MM.1S (cell line): Measurements from ENCODE around the gene COG5.

ENCODE experiments used
- DNase-seq: peaks from one replicate; pipeline ENCODE4 v3.0.0-alpha.2; 2015
- H2AFZ ChIP-seq: fragments of 300-600 bp; sonication (generic); 2 replicates; pipeline ENCODE4 v1.6.0; 2016; ENCODE audit warnings: antibody characterized with exemption, low read length
- H3F3A ChIP-seq: fragments of 300-600 bp; sonication (generic); 2 replicates; pipeline ENCODE4 v1.6.1; 2016; ENCODE audit warnings: mild to moderate bottlenecking, antibody characterized with exemption, low read length, moderate library complexity, mixed read lengths; ENCODE audit not compliant: insufficient read depth
- H3K27ac ChIP-seq: fragments of 300-600 bp; sonication (generic); 2 replicates; pipeline ENCODE4 v1.5.1; 2016; ENCODE audit warnings: mild to moderate bottlenecking, low read length
- H3K27me3 ChIP-seq: fragments of 300-600 bp; sonication (generic); replicated peaks from 2 replicates; pipeline ENCODE4 v1.6.0; 2016; ENCODE audit warnings: low read length; ENCODE audit not compliant: insufficient read depth
- H3K36me3 ChIP-seq: fragments of 300-600 bp; sonication (generic); replicated peaks from 2 replicates; pipeline ENCODE4 v1.6.1; 2016; ENCODE audit warnings: mild to moderate bottlenecking, low read length, mixed read lengths; ENCODE audit not compliant: insufficient read depth
- H3K4me1 ChIP-seq: fragments of 300-600 bp; sonication (generic); 2 replicates; pipeline ENCODE4 v1.6.1; 2016; ENCODE audit warnings: low read length, mixed read lengths
- H3K4me2 ChIP-seq: fragments of 300-600 bp; sonication (generic); 2 replicates; pipeline ENCODE4 v1.6.0; 2016; ENCODE audit warnings: low read depth, low read length
- H3K4me3 ChIP-seq: fragments of 300-600 bp; sonication (generic); 2 replicates; pipeline ENCODE4 v1.5.1; 2016; ENCODE audit warnings: low read length, mixed read lengths
- H3K79me2 ChIP-seq: fragments of 300-600 bp; sonication (generic); 2 replicates; pipeline ENCODE4 v1.6.1; 2016; ENCODE audit warnings: mixed run types, low read length, mixed read lengths
- H3K9ac ChIP-seq: fragments of 300-600 bp; sonication (generic); 2 replicates; pipeline ENCODE4 v1.6.1; 2016; ENCODE audit warnings: low read length, mixed read lengths
- H3K9me2 ChIP-seq: fragments of 300-600 bp; sonication (generic); replicated peaks from 2 replicates; pipeline ENCODE4 v1.6.1; 2016; ENCODE audit warnings: mild to moderate bottlenecking, low read length, mixed read lengths; ENCODE audit not compliant: insufficient read depth
- H3K9me3 ChIP-seq: fragments of 300-600 bp; sonication (generic); replicated peaks from 2 replicates; pipeline ENCODE4 v1.6.1; 2016; ENCODE audit warnings: mild to moderate bottlenecking, low read length, mixed read lengths; ENCODE audit not compliant: insufficient read depth
- H4K20me1 ChIP-seq: fragments of 300-600 bp; sonication (generic); 2 replicates; pipeline ENCODE4 v1.6.1; 2016; ENCODE audit warnings: mild to moderate bottlenecking, low read length, moderate library complexity, mixed read lengths; ENCODE audit not compliant: insufficient read depth
- CTCF ChIP-seq: fragments of 300-600 bp; sonication (generic); IDR thresholded peaks from 2 replicates; pipeline ENCODE4 v1.5.1; 2016; ENCODE audit warnings: antibody characterized with exemption, low read length, mixed read lengths
- EZH2 ChIP-seq: fragments of 300-600 bp; sonication (generic); optimal IDR thresholded peaks from 2 replicates; pipeline ENCODE3; 2017; ENCODE audit warnings: low read depth, mild to moderate bottlenecking, antibody characterized with exemption, low read length, mixed read lengths
- EZH2phosphoT487 ChIP-seq: fragments of 300-600 bp; sonication (generic); IDR thresholded peaks from 2 replicates; pipeline ENCODE4 v1.6.1; 2018; ENCODE audit warnings: antibody characterized with exemption, low read length

Gene COG5

DNA sequence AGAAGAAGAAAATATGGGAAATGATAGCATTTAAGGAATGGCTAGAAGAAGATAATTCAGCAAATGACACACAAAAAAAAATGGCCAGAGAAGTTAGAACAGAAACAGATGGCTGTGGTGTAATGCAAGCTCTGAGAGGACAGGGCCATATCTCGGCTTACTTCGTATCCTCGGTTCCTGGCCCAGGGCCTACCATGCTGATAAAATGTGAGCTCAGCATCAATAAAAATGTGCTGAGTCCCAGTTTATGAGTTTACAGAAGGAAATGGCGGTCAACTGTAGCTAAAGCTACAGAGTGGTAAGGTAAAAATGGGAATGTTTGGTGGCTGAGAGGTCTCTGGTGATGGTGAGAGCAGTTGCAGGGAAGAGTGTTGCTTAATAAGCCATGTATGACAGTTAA is 354.2 kb downstream of the COG5 start:
- H3K4me2 ChIP-seq, result no peak overlapping the region
- H3K4me3 ChIP-seq, result no peak overlapping the region
- H3K27ac ChIP-seq, result no peak overlapping the region
- no peaks in the 10 kb centered on the region for H3K36me3 ChIP-seq
- DNase-seq, result no peak
- H3K27me3 ChIP-seq, result no peaks in the 10 kb centered on the region
- H3K79me2 ChIP-seq, result no peaks in the 10 kb centered on the region
- no peaks in the 10 kb centered on the region for H3F3A ChIP-seq
- no peak for TF ChIP-seq EZH2phosphoT487
- TF ChIP-seq CTCF, result no peak
- no peak for TF ChIP-seq EZH2
- peaks cover 13% of the 10 kb centered on the region for H3K4me1 ChIP-seq
- H3K9ac ChIP-seq, result no peak overlapping the region
- no peaks in the 10 kb centered on the region for H3K9me2 ChIP-seq
- H3K9me3 ChIP-seq, result no peaks in the 10 kb centered on the region
- no peaks in the 10 kb centered on the region for H4K20me1 ChIP-seq
- H2AFZ ChIP-seq, result no peak overlapping the region

DNA sequence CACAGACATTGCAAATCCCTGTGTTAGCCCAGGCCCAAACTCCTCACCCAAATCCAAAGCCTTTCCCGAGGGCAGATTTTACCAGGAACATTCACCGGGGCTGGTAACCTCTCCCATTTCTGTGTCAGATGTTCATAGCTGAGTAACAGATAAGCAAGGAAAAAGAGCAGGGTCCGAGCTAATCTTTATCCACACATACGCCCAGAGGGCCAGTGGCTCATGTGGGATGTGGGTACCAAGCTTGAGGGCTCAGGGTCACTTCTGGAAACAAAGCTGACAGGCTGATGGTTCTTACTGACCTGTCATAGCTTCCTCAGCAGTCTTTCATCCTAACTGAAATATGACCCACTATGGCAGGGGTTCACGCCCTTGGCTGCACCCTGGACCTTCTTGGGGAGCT is 355.2 kb downstream of the COG5 start:
- H4K20me1 ChIP-seq, result no peaks in the 10 kb centered on the region
- no peak overlapping the region for H2AFZ ChIP-seq
- H3K9ac ChIP-seq, result no peak overlapping the region
- H3F3A ChIP-seq, result no peaks in the 10 kb centered on the region
- no peaks in the 10 kb centered on the region for H3K36me3 ChIP-seq
- no peaks in the 10 kb centered on the region for H3K27me3 ChIP-seq
- no peak for TF ChIP-seq EZH2
- no peaks in the 10 kb centered on the region for H3K79me2 ChIP-seq
- H3K4me3 ChIP-seq, result no peak overlapping the region
- H3K9me3 ChIP-seq, result no peaks in the 10 kb centered on the region
- no peaks in the 10 kb centered on the region for H3K9me2 ChIP-seq
- no peak overlapping the region for H3K4me2 ChIP-seq
- H3K27ac ChIP-seq, result no peak overlapping the region; the same call in 1 of the 2 replicates
- peaks cover 13% of the 10 kb centered on the region for H3K4me1 ChIP-seq
- DNase-seq, result no peak

GRCh38 chr7:107208024-107208521 is 355.6 kb downstream of the COG5 start:
- H3K79me2 ChIP-seq, result no peaks in the 10 kb centered on the region
- H3K4me3 ChIP-seq, result no peak overlapping the region
- no peaks in the 10 kb centered on the region for H3K36me3 ChIP-seq
- no peak overlapping the region for H2AFZ ChIP-seq
- no peaks in the 10 kb centered on the region for H3K27me3 ChIP-seq
- H4K20me1 ChIP-seq, result no peaks in the 10 kb centered on the region
- H3K4me1 ChIP-seq, result peaks cover 13% of the 10 kb centered on the region
- peak overlapping the region; percentile 1; the same call in 1 of the 2 replicates for H3K27ac ChIP-seq
- no peaks in the 10 kb centered on the region for H3F3A ChIP-seq
- no peak overlapping the region for H3K9ac ChIP-seq
- H3K9me2 ChIP-seq, result no peaks in the 10 kb centered on the region
- no peak for TF ChIP-seq EZH2
- DNase-seq, result peak; percentile 46
- H3K4me2 ChIP-seq, result no peak overlapping the region
- H3K9me3 ChIP-seq, result no peaks in the 10 kb centered on the region

GRCh38 chr7:107207459-107207858 is 356.3 kb downstream of the COG5 start:
- DNase-seq, result no peak
- TF ChIP-seq CTCF (no peak), EZH2phosphoT487 (no peak), EZH2 (no peak)
- Histone ChIP-seq H3K9me2 (no peaks in the 10 kb centered on the region), H3K27ac (peak overlapping the region; percentile 1; the same call in 1 of the 2 replicates), H3K4me3 (no peak overlapping the region), H2AFZ (no peak overlapping the region), H3K4me2 (no peak overlapping the region), H3K27me3 (no peaks in the 10 kb centered on the region), H4K20me1 (no peaks in the 10 kb centered on the region), H3K4me1 (peaks cover 13% of the 10 kb centered on the region), H3K9me3 (no peaks in the 10 kb centered on the region), H3K79me2 (no peaks in the 10 kb centered on the region), H3K36me3 (0 out of 2 replicates have a peak, but pooled peaks cover 5% of the 10 kb centered on the region), H3F3A (no peaks in the 10 kb centered on the region), H3K9ac (no peak overlapping the region)
